ENCODE results near the gene OR2Z1. TPM values are rescaled to one million over a fixed set of nuclear protein-coding genes. Genes with fewer than 3 reads are reported as not detected.

OR2Z1 gene
- total and polyA plus RNA-seq, 2 of the 4 experiments (the other 2 are of a cell fraction), result not detected

GRCh38 chr19:8680676-8681344 lies 40.6 kb upstream of the OR2Z1 start:
- dilution Hi-C loops (cut with HindIII; ENCODE audit: low sequenced_read_pairs, unreplicated experiment), result no loop called here
- H3K9me3 ChIP-seq (ENCODE audit: control insufficient read depth, insufficient read depth, low read length), result peaks cover 29% of the 10 kb centered on the region
- WGBS, 2 experiments (ENCODE audit: extremely low coverage in 2 of 2, insufficient read length in 1 of 2), result 67 to 100% methylated on average over 1 of the region's 5 CpGs
- intact Hi-C loops (cut with micrococcal nuclease), result no loop called here
- no peak overlapping the region for H3K18ac ChIP-seq (ENCODE audit: low read depth, low read length)
- no peaks in the 10 kb centered on the region for H3K27me3 ChIP-seq (ENCODE audit: control insufficient read depth, insufficient read depth, low read length)
- H2AFZ ChIP-seq (replicated peaks; ENCODE audit: low read length, poor library complexity), result no peak overlapping the region
- ATAC-seq (ENCODE audit: low read depth) (no peak), DNase-seq (no peak)
- no peak overlapping the region for H3K4ac ChIP-seq (ENCODE audit: low read depth, low read length)
- in situ Hi-C loops (cut with MboI; ENCODE audit: low sequenced_read_pairs), result no loop called here
- no peak overlapping the region for H2BK15ac ChIP-seq (ENCODE audit: low read depth, low read length)
- H3K36me3 ChIP-seq (ENCODE audit: control insufficient read depth, insufficient read depth, low read length), result no peaks in the 10 kb centered on the region
- no peak overlapping the region for H2AK9ac ChIP-seq (replicated peaks; ENCODE audit: low read depth, low read length, poor library complexity)
- no peak overlapping the region for H4K91ac ChIP-seq (ENCODE audit: insufficient read depth, low read depth, low read length)
- H4K20me1 ChIP-seq (ENCODE audit: insufficient read depth, low read length), result no peaks in the 10 kb centered on the region
- H3K4me3 ChIP-seq (ENCODE audit: insufficient read depth, low read depth, low read length), result no peak overlapping the region
- ChIA-PET CTCF (interaction anchor here (0.6 kb wide), 1 partner anchor 14 kb away, joined by 3 read pairs; no protein-coding TSS in a partner anchor), POLR2A (ENCODE audit: unreplicated experiment) (no interaction called here)
- no peak overlapping the region for H3K23ac ChIP-seq (ENCODE audit: low read depth, low read length)
- H3K14ac ChIP-seq (replicated peaks; ENCODE audit: low read depth, low read length), result no peak overlapping the region
- no peak overlapping the region for H2AK5ac ChIP-seq (ENCODE audit: low read depth, low read length)
- H3K56ac ChIP-seq (ENCODE audit: extremely low read depth, insufficient read depth, low read length), result no peak overlapping the region
- H2BK120ac ChIP-seq (ENCODE audit: low read depth, low read length), result no peak overlapping the region
- no peak overlapping the region for H4K8ac ChIP-seq (ENCODE audit: low read depth in 2 of 2, low read length in 2 of 2)
- no peak overlapping the region for H3K9ac ChIP-seq (ENCODE audit: low read depth, low read length)
- H3K4me1 ChIP-seq (ENCODE audit: control insufficient read depth, insufficient read depth, low read length), result no peaks in the 10 kb centered on the region
- no peaks in the 10 kb centered on the region for H3K9me1 ChIP-seq (ENCODE audit: insufficient read depth, low read length)
- H2BK20ac ChIP-seq (ENCODE audit: low read depth, low read length), result no peak overlapping the region
- H3K4me2 ChIP-seq (ENCODE audit: low read depth, low read length), result no peak overlapping the region
- TF ChIP-seq CEBPB (IDR thresholded peaks at IDR 0.05; ENCODE audit: low read depth, low read length) (no peak), MAFK (IDR thresholded peaks at IDR 0.05; ENCODE audit: low read depth, low read length) (no peak), CTCF (conservative IDR thresholded peaks at IDR 0.05; ENCODE audit: low read depth, low read length) (no peak), RCOR1 (IDR thresholded peaks at IDR 0.05; ENCODE audit: insufficient replicate concordance, low read length) (no peak), RAD21 (IDR thresholded peaks at IDR 0.05; ENCODE audit: low read length) (no peak), SMC3 (IDR thresholded peaks at IDR 0.05; ENCODE audit: low read depth, low read length) (no peak), CHD1 (IDR thresholded peaks at IDR 0.05; ENCODE audit: low read depth, low read length) (no peak), NFE2L2 (IDR thresholded peaks at IDR 0.05; ENCODE audit: low read depth, low read length) (no peak), MXI1 (IDR thresholded peaks at IDR 0.05; ENCODE audit: borderline replicate concordance, low read depth, low read length) (no peak), FOS (IDR thresholded peaks at IDR 0.05; ENCODE audit: low read depth, low read length) (no peak), BHLHE40 (IDR thresholded peaks at IDR 0.05; ENCODE audit: low read depth, low read length) (no peak), RFX5 (IDR thresholded peaks at IDR 0.05; ENCODE audit: low read depth, low read length) (no peak), POLR2A (IDR thresholded peaks at IDR 0.05; ENCODE audit: low read depth, low read length) (no peak), USF2 (IDR thresholded peaks at IDR 0.05; ENCODE audit: low read depth, low read length) (no peak)
- no peak overlapping the region for H3K27ac ChIP-seq (ENCODE audit: insufficient read depth, low read length)
- BruUV-seq (replicated peaks), result no TSS peak
- no peak overlapping the region for H4K5ac ChIP-seq (ENCODE audit: low read depth, low read length)
- no peak overlapping the region for H2BK5ac ChIP-seq (ENCODE audit: low read depth, low read length, poor library complexity, severe bottlenecking)
- no peaks in the 10 kb centered on the region for H3K79me1 ChIP-seq (ENCODE audit: low read depth in 1 of 2, low read length in 2 of 2)

Data from IMR-90 (cell line).